HepG2 (cell line): ENCODE results near the gene MAJIN. TPM values are rescaled to one million over a fixed set of nuclear protein-coding genes. Genes with fewer than 3 reads are reported as not detected.
A peak's percentile ranks its signal among the peaks of the same experiment; 100 is the strongest.

Experiments
- ATAC-seq: fragments of 200-7000 bp; cut with Tn5 transposase; 3 replicates; pipeline ENCODE4 v1.9.1; 2020; ENCODE audit warnings: mild to moderate bottlenecking, moderate library complexity
- BruUV-seq: library from RNA; stranded (reverse); fragments of 400-500 nt; replicated peaks from 2 replicates; lab custom pipeline; 2021; lab: Mats Ljungman, UMichigan
- CTCF ChIA-PET: fragments of 300-600 bp; formaldehyde crosslinking; extraction: SDS; loops from one replicate; lab custom pipeline; 2021; ENCODE audit warnings: low total read pairs, inconsistent platforms, low intra/inter-chr PET ratio; lab: Yijun Ruan, JAX
- POLR2A ChIA-PET: fragments of 350-600 bp; sonication (Branson Sonifier 250); formaldehyde crosslinking; loops from one replicate; lab custom pipeline; 2020; ENCODE audit warnings: antibody characterized with exemption, inconsistent platforms; lab: Yijun Ruan, JAX
- DNase-seq: peaks from one replicate; pipeline ENCODE4 v3.0.0-alpha.2; 2015; ENCODE audit warnings: low spot score
- FAIRE-seq: peaks from 3 replicates; lab custom pipeline; 2011; peaks lifted over from hg19 to GRCh38; lab: Jason Lieb, UNC
- H2AFZ ChIP-seq: one replicate; pipeline ENCODE4 v1.6.1; 2011; ENCODE audit warnings: low read length, inconsistent platforms
- H3K27ac ChIP-seq: fragments of 300-600 bp; 3 replicates; pipeline ENCODE4 v1.8.0; 2011; ENCODE audit warnings: mixed run types, mild to moderate bottlenecking, mixed read lengths, low read length, inconsistent platforms; ENCODE audit not compliant: insufficient read depth; ENCODE audit errors: extremely low read length
- H3K27me3 ChIP-seq, 2 experiments: fragments of 200-600 bp in 1 of 2; 2 replicates in 1 of 2; 3 replicates in 1 of 2; pipeline versions ENCODE4 v1.6.0 to v1.8.0; 2011; ENCODE audit warnings: low read length in 2 of 2, mild to moderate bottlenecking in 2 of 2, moderate library complexity in 2 of 2, inconsistent platforms in 1 of 2; ENCODE audit not compliant: insufficient read depth in 2 of 2, control insufficient read depth in 1 of 2
- H3K36me3 ChIP-seq, 2 experiments: fragments of 200-600 bp in 1 of 2; replicated peaks in 1 of 2; 2 replicates in 1 of 2; 3 replicates in 1 of 2; pipeline versions ENCODE4 v1.5.1 to v1.8.0; 2011; ENCODE audit warnings: low read length in 2 of 2, inconsistent platforms in 1 of 2; ENCODE audit not compliant: insufficient read depth in 2 of 2, control insufficient read depth in 1 of 2
- H3K4me1 ChIP-seq: 2 replicates; pipeline ENCODE4 v1.5.1; 2012; ENCODE audit warnings: low read length, inconsistent platforms; ENCODE audit not compliant: insufficient read depth
- H3K4me2 ChIP-seq: 2 replicates; pipeline ENCODE4 v1.6.0; 2011; ENCODE audit warnings: low read depth, low read length, inconsistent platforms
- H3K4me3 ChIP-seq, 3 experiments: fragments of 200-600 bp in 1 of 3; sonication (generic), shearing (Covaris generic) in 1 of 3; replicated peaks in 1 of 3; 2 replicates each; pipeline ENCODE4 v1.5.1; 2011 to 2016; ENCODE audit warnings: low read length in 3 of 3, inconsistent platforms in 2 of 3, low read depth in 2 of 3, mild to moderate bottlenecking in 2 of 3, control low read depth in 1 of 3, mixed read lengths in 1 of 3; ENCODE audit not compliant: insufficient read depth in 1 of 3
- H3K79me2 ChIP-seq: one replicate; pipeline ENCODE4 v1.6.1; 2011; ENCODE audit warnings: low read length, inconsistent platforms; ENCODE audit not compliant: insufficient read depth
- H3K9ac ChIP-seq: 2 replicates; pipeline ENCODE4 v1.6.0; 2011; ENCODE audit warnings: mild to moderate bottlenecking, low read depth, low read length, inconsistent platforms; ENCODE audit not compliant: insufficient read depth
- H3K9me3 ChIP-seq: 2 replicates; pipeline ENCODE4 v1.5.1; 2012; ENCODE audit warnings: mild to moderate bottlenecking, low read length
- H4K20me1 ChIP-seq: 2 replicates; pipeline ENCODE4 v1.6.0; 2011; ENCODE audit warnings: inconsistent platforms, mild to moderate bottlenecking, low read length, moderate library complexity; ENCODE audit not compliant: insufficient read depth
- ATF7-NPFF ChIP-seq: sonication (generic); formaldehyde crosslinking; IDR thresholded peaks from 2 replicates; pipeline ENCODE4 v1.8.1; 2023; ENCODE audit warnings: mild to moderate bottlenecking, low read depth, missing genetic modification reagents, moderate library complexity
- CHCHD3 ChIP-seq: sonication (generic); formaldehyde crosslinking; IDR thresholded peaks from 2 replicates; pipeline ENCODE4 v1.8.0; 2022; ENCODE audit warnings: mild to moderate bottlenecking, missing genetic modification reagents, moderate library complexity
- FOXM1 ChIP-seq: sonication (generic); formaldehyde crosslinking; IDR thresholded peaks from 2 replicates; pipeline ENCODE4 v1.5.0; 2020; ENCODE audit warnings: missing genetic modification reagents
- HNRNPLL ChIP-seq: fragments of 200-400 bp; formaldehyde crosslinking; IDR thresholded peaks from 2 replicates; pipeline ENCODE4 v1.6.1; 2017; ENCODE audit warnings: mild to moderate bottlenecking, low read depth, low read length; ENCODE audit not compliant: poor library complexity, severe bottlenecking
- MBD4 ChIP-seq: IDR thresholded peaks from 2 replicates; pipeline ENCODE4 v1.6.1; 2012; ENCODE audit warnings: low read length, inconsistent platforms, borderline replicate concordance
- SNAPC2 ChIP-seq: sonication (generic); formaldehyde crosslinking; IDR thresholded peaks from 2 replicates; pipeline ENCODE4 v1.8.1; 2022; ENCODE audit warnings: mild to moderate bottlenecking, missing genetic modification reagents
- TARDBP ChIP-seq: sonication (generic); formaldehyde crosslinking; IDR thresholded peaks from 2 replicates; pipeline ENCODE4 v1.8.0; 2022; ENCODE audit warnings: mild to moderate bottlenecking, missing genetic modification reagents
- ZC3H13 ChIP-seq: sonication (generic); formaldehyde crosslinking; IDR thresholded peaks from 2 replicates; pipeline ENCODE4 v1.8.1; 2023; ENCODE audit warnings: mild to moderate bottlenecking, missing genetic modification reagents, moderate library complexity
- WGBS: methylation state at CpG from one replicate; pipeline ENCODE4 v1.1.6; 2017; ENCODE audit warnings: low lambda C conversion rate; 5-methylcytosine and 5-hydroxymethylcytosine counted together
- in situ Hi-C: cut with HindIII; loops from 2 replicates; pipeline ENCODE4 v1.10.0; 2017; ENCODE audit warnings: low pct_unique_long_range_greater_than_20kb; ENCODE audit not compliant: extremely low pct_ligation_motif_present
- intact Hi-C: fragments of 100-400 bp; cut with micrococcal nuclease; formaldehyde crosslinking; loops from one replicate; pipeline ENCODE4 v1.10.0; 2022; ENCODE audit not compliant: unreplicated experiment
- polyA plus RNA-seq, 8 experiments: library from polyadenylated mRNA; depleted of rRNA in 3 of 8; stranded (reverse) in 7 of 8; unstranded in 1 of 8; fragments of >200 nt; fragmentation: Illumina TruSeq in 4 of 8; extraction: Trizol in 4 of 8; gene quantifications; 2 replicates each; pipeline versions ENCODE4 v1.2.1 to v1.2.3, GENCODE V29; 2011 to 2016; ENCODE audit warnings: low read depth in 4 of 8, missing spikeins in 1 of 8, mixed read lengths in 1 of 8; ENCODE audit not compliant: insufficient read depth in 1 of 8
- total RNA-seq, 5 experiments: library from RNA; depleted of rRNA; stranded (reverse); fragments of >200 nt; fragmentation: Illumina TruSeq; extraction: Trizol; gene quantifications; 2 replicates each; pipeline ENCODE4 v1.2.3, GENCODE V29; 2016; ENCODE audit warnings: low read depth in 1 of 5
- TF ChIP-seq, protein P1 (sequence below): sonication (generic); formaldehyde crosslinking; IDR thresholded peaks from 2 replicates; pipeline ENCODE4 v1.4.0; 2020; ENCODE audit warnings: mild to moderate bottlenecking, missing genetic modification reagents

Gene MAJIN
- total and polyA plus RNA-seq, 2 of the 13 experiments (the other 11 are each of a cell fraction or from before 2014, with no cell fraction given): not detected

DNA sequence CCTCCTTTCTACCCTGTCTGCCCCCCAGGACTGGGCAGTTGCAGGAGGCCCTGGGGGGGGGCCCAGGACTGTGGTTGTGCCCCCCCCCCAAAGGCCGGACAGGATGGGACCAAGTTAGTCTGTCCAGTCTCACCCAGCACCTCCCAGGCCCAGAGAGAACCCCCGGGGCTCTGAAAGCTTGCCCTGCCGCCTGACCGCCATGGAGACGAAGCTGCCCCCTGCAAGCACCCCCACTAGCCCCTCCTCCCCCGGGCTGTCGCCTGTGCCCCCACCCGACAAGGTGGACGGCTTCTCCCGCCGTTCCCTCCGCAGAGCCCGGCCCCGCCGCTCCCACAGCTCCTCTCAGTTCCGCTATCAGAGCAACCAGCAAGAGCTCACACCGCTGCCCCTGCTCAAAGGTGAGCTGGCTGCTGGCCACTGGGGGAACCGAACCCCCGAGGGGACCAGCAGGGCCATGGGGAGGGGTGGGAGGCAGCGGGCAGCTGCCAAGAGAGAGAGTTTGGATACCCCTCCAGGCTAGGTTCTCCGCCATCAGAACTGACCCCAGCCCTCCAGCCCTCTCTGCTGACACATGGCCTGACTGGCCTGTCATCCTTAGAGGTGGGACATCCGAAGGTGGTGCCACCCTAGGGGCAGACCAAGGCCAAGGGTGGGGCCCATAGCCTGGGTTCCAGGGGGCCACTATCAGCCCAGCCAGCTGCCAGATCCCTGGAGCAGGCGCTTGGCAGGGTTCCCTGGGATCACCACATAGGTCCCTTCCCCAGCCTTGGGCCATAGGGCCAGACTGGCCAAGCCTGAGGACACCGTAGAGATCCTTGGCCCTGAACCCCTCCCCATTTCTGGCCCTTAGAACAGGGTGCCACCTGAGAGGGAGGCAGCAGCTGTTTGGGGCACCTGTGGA is 46.1 kb downstream of the MAJIN start (continued):
- TF ChIP-seq, protein P1, sequence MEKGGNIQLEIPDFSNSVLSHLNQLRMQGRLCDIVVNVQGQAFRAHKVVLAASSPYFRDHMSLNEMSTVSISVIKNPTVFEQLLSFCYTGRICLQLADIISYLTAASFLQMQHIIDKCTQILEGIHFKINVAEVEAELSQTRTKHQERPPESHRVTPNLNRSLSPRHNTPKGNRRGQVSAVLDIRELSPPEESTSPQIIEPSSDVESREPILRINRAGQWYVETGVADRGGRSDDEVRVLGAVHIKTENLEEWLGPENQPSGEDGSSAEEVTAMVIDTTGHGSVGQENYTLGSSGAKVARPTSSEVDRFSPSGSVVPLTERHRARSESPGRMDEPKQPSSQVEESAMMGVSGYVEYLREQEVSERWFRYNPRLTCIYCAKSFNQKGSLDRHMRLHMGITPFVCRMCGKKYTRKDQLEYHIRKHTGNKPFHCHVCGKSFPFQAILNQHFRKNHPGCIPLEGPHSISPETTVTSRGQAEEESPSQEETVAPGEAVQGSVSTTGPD (CRISPR knock-in tag): no peak
- no peak for TF ChIP-seq MBD4

DNA sequence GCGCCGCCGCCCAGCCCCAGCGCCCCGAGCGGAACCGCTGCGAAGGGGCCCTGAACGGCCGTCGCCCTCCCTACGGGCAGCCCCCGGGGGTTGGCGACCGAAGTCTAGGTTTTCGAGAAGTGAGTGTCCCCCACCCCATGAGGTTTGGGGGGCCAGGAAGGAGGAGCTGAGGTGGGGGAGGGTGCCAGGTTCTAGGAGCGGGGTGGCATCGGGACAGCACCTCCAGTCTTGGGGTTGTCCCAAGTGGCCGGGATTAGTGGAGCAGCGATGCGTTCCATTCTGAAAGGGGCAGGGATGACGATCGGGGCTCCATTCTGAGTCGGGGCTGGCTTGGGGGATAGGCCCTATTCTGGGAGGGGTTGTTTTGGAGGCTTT is 47.0 kb downstream of the MAJIN start:
- WGBS: 1% methylated on average over 13 of the region's 24 CpGs
- Histone ChIP-seq H3K27ac (no peak overlapping the region), H3K9me3 (no peaks in the 10 kb centered on the region), H3K4me1 (peaks cover 37% of the 10 kb centered on the region), H3K9ac (peak overlapping the region; percentile 81), H2AFZ (no peak overlapping the region), H3K4me2 (peak overlapping the region; percentile 99), H3K4me3 (peak overlapping the region; percentile 58 to 80 (median 72)), H4K20me1 (no peaks in the 10 kb centered on the region), H3K36me3 (no peaks in the 10 kb centered on the region), H3K27me3 (no peaks in the 10 kb centered on the region; a peak in 1 of 5 replicates), H3K79me2 (no peaks in the 10 kb centered on the region)
- FAIRE-seq (no peak), ATAC-seq (peak; percentile 33; the same call in 2 of the 3 replicates), DNase-seq (no peak)
- POLR2A ChIA-PET: interaction anchor here (1.1 to 1.7 kb wide), 6 partner anchors 9 to 74 kb away, joined by 3 to 22 read pairs (median 6); partner anchors contain the start of genes BATF2 and GPHA2
- BruUV-seq: no TSS peak
- CTCF ChIA-PET: no interaction called here
- in situ Hi-C loops (no loop called here), intact Hi-C loops (loop anchor here (2.0 kb wide), 1 partner anchor 72 kb away; the partner anchor contains the start of gene BATF2)
- TF ChIP-seq HNRNPLL (peak; percentile 42), ATF7-NPFF (CRISPR knock-in tag) (0 out of 2 replicates have a peak, but pooled peaks have one; percentile 42), CHCHD3 (no peak), ZC3H13 (no peak), SNAPC2 (CRISPR knock-in tag) (no peak), TARDBP (CRISPR knock-in tag) (no peak), FOXM1 (no peak)
